GM12891 (cell line): ENCODE results near the gene CEP63.

Experiments used
- POLR2A ChIP-seq: IDR thresholded peaks from 2 replicates; pipeline ENCODE4 v1.6.1; 2011; ENCODE audit warnings: low read depth, low read length, control low read depth
- SPI1 ChIP-seq: IDR thresholded peaks from 2 replicates; pipeline ENCODE4 v1.6.1; 2011; ENCODE audit warnings: low read depth, low read length, control low read depth
- TAF1 ChIP-seq: IDR thresholded peaks from 2 replicates; pipeline ENCODE4 v1.6.1; 2011; ENCODE audit warnings: low read depth, low read length, control low read depth

- no peak for TF ChIP-seq POLR2A
- TF ChIP-seq TAF1, result no peak
- no peak for TF ChIP-seq SPI1
Measured at GRCh38 chr3:134536781-134537180, 50.9 kb downstream of the CEP63 start.
